H1 (cell line): ENCODE data around the gene HTR6. TPM values are rescaled to one million over a fixed set of nuclear protein-coding genes. Genes with fewer than 3 reads are reported as not detected.

ENCODE experiments used
- CTCF ChIA-PET: fragments of 300-600 bp; sonication (Branson Sonifier 250); formaldehyde crosslinking; loops from one replicate; lab custom pipeline; 2021; ENCODE audit not compliant: partially characterized antibody; lab: Charles Lee
- POLR2A ChIA-PET: fragments of 300-600 bp; sonication (Branson Sonifier 250); formaldehyde crosslinking; loops from one replicate; lab custom pipeline; 2021; ENCODE audit warnings: inconsistent platforms; ENCODE audit not compliant: partially characterized antibody; lab: Charles Lee
- DNase-seq, 2 experiments: peaks; one replicate each; pipeline versions ENCODE4 v3.0.0 to v3.0.0-alpha.2; 2010 to 2022; ENCODE audit warnings: low spot score in 2 of 2, low read depth in 1 of 2, mixed read lengths in 1 of 2
- FAIRE-seq: peaks from 2 replicates; lab custom pipeline; 2011; peaks lifted over from hg19 to GRCh38; lab: Jason Lieb, UNC
- H2AFZ ChIP-seq: 2 replicates; pipeline ENCODE4 v1.8.1; 2012; ENCODE audit warnings: low read length, inconsistent platforms
- H2AK5ac ChIP-seq: 2 replicates; pipeline ENCODE4 v1.6.1; 2013; ENCODE audit warnings: low read depth, low read length
- H2BK120ac ChIP-seq: replicated peaks from 2 replicates; pipeline ENCODE3; 2013; ENCODE audit warnings: low read depth, low read length, inconsistent platforms
- H2BK12ac ChIP-seq: 2 replicates; pipeline ENCODE4 v1.6.1; 2013; ENCODE audit warnings: low read depth, low read length
- H2BK15ac ChIP-seq: 2 replicates; pipeline ENCODE4 v1.6.1; 2013; ENCODE audit warnings: low read length
- H2BK20ac ChIP-seq: 2 replicates; pipeline ENCODE4 v1.6.1; 2013; ENCODE audit warnings: low read length
- H2BK5ac ChIP-seq: 2 replicates; pipeline ENCODE4 v1.6.1; 2013; ENCODE audit warnings: low read depth, low read length
- H3K14ac ChIP-seq: 2 replicates; pipeline ENCODE4 v1.6.1; 2013; ENCODE audit warnings: inconsistent platforms; ENCODE audit not compliant: insufficient read length
- H3K18ac ChIP-seq: 2 replicates; pipeline ENCODE4 v1.6.1; 2013; ENCODE audit warnings: low read length; ENCODE audit errors: extremely low read depth
- H3K23ac ChIP-seq: 2 replicates; pipeline ENCODE4 v1.6.1; 2013; ENCODE audit warnings: inconsistent platforms; ENCODE audit not compliant: insufficient read length
- H3K23me2 ChIP-seq: 2 replicates; pipeline ENCODE4 v1.6.1; 2013; ENCODE audit warnings: low read depth, low read length
- H3K27ac ChIP-seq: 2 replicates; pipeline ENCODE4 v1.6.1; 2011; ENCODE audit warnings: low read depth, low read length, inconsistent platforms
- H3K27me3 ChIP-seq, 4 experiments: replicated peaks in 1 of 4; 1 replicate in 1 of 4; 2 replicates in 3 of 4; pipeline versions ENCODE4 v1.6.1 to v1.8.1; 2011 to 2013; ENCODE audit warnings: low read length in 3 of 4, mild to moderate bottlenecking in 3 of 4, inconsistent platforms in 2 of 4, mixed read lengths in 2 of 4, moderate library complexity in 1 of 4; ENCODE audit not compliant: control insufficient read depth in 3 of 4, insufficient read depth in 3 of 4; ENCODE audit errors: extremely low read depth in 1 of 4
- H3K36me3 ChIP-seq, 4 experiments: 2 replicates each; pipeline versions ENCODE4 v1.6.1 to v1.8.1; 2011 to 2013; ENCODE audit warnings: mild to moderate bottlenecking in 4 of 4, low read length in 3 of 4, moderate library complexity in 2 of 4, control low read depth in 1 of 4, inconsistent platforms in 1 of 4; ENCODE audit not compliant: insufficient read depth in 4 of 4, control insufficient read depth in 2 of 4
- H3K4ac ChIP-seq: replicated peaks from 2 replicates; pipeline ENCODE3; 2013; ENCODE audit warnings: low read length, low read depth, mixed read lengths, inconsistent platforms; ENCODE audit not compliant: insufficient read length
- H3K4me1 ChIP-seq, 4 experiments: replicated peaks in 1 of 4; 1 replicate in 1 of 4; 2 replicates in 3 of 4; pipeline versions ENCODE4 v1.6.1 to v1.8.1; 2011 to 2013; ENCODE audit warnings: low read length in 3 of 4, inconsistent platforms in 2 of 4, mixed read lengths in 1 of 4; ENCODE audit not compliant: insufficient read depth in 4 of 4, control insufficient read depth in 3 of 4
- H3K4me2 ChIP-seq, 2 experiments: 2 replicates each; pipeline versions ENCODE4 v1.6.1 to v1.8.1; 2011 to 2013; ENCODE audit warnings: low read depth in 2 of 2, low read length in 2 of 2, control low read depth in 1 of 2, inconsistent platforms in 1 of 2, mild to moderate bottlenecking in 1 of 2; ENCODE audit not compliant: insufficient read depth in 1 of 2
- H3K4me3 ChIP-seq, 4 experiments: fragments of 200-600, 300-600 bp in 1 of 4; sonication (generic), shearing (Covaris generic), sonication (Bioruptor Twin) in 1 of 4; 2 replicates each; pipeline versions ENCODE4 v1.5.1 to v1.8.1; 2011 to 2016; ENCODE audit warnings: low read length in 4 of 4, low read depth in 3 of 4, control low read depth in 2 of 4, inconsistent platforms in 2 of 4, mild to moderate bottlenecking in 2 of 4, mixed read lengths in 1 of 4, moderate library complexity in 1 of 4; ENCODE audit not compliant: insufficient read depth in 2 of 4; ENCODE audit errors: extremely low read depth in 1 of 4
- H3K56ac ChIP-seq: replicated peaks from 2 replicates; pipeline ENCODE3; 2013; ENCODE audit warnings: low read depth, mild to moderate bottlenecking, mixed read lengths, low read length, inconsistent platforms; ENCODE audit not compliant: insufficient read length
- H3K79me1 ChIP-seq: 2 replicates; pipeline ENCODE4 v1.6.1; 2013; ENCODE audit warnings: low read depth, low read length, control low read depth
- H3K79me2 ChIP-seq, 2 experiments: 2 replicates each; pipeline versions ENCODE4 v1.6.1 to v1.8.1; 2012 to 2013; ENCODE audit warnings: low read length in 2 of 2, mild to moderate bottlenecking in 2 of 2, inconsistent platforms in 1 of 2; ENCODE audit not compliant: insufficient read depth in 2 of 2, control insufficient read depth in 1 of 2
- H3K9ac ChIP-seq, 4 experiments: replicated peaks in 1 of 4; 1 replicate in 1 of 4; 2 replicates in 3 of 4; pipeline versions ENCODE4 v1.6.1 to v1.8.1; 2011 to 2013; ENCODE audit warnings: low read depth in 3 of 4, low read length in 3 of 4, control low read depth in 2 of 4, mild to moderate bottlenecking in 2 of 4, moderate library complexity in 2 of 4, inconsistent platforms in 1 of 4; ENCODE audit errors: extremely low read depth in 1 of 4
- H3K9me3 ChIP-seq, 2 experiments: 2 replicates each; pipeline versions ENCODE4 v1.6.1 to v1.8.1; 2012 to 2013; ENCODE audit warnings: mild to moderate bottlenecking in 2 of 2, moderate library complexity in 2 of 2, control low read depth in 1 of 2, inconsistent platforms in 1 of 2, low read depth in 1 of 2, low read length in 1 of 2, mixed read lengths in 1 of 2; ENCODE audit not compliant: insufficient read depth in 2 of 2
- H4K20me1 ChIP-seq, 2 experiments: replicated peaks in 1 of 2; 2 replicates each; pipeline versions ENCODE3 to v1.8.1; 2011 to 2013; ENCODE audit warnings: inconsistent platforms in 2 of 2, low read length in 2 of 2, mild to moderate bottlenecking in 1 of 2; ENCODE audit not compliant: insufficient read depth in 2 of 2, control insufficient read depth in 1 of 2
- H4K5ac ChIP-seq: 2 replicates; pipeline ENCODE4 v1.6.1; 2013; ENCODE audit warnings: low read length, low read depth, mixed read lengths, inconsistent platforms; ENCODE audit not compliant: insufficient read length
- H4K8ac ChIP-seq: 2 replicates; pipeline ENCODE4 v1.8.0; 2013; ENCODE audit warnings: mild to moderate bottlenecking, moderate library complexity, low read length, inconsistent platforms; ENCODE audit not compliant: insufficient read depth; ENCODE audit errors: extremely low read depth
- H4K91ac ChIP-seq: replicated peaks from 2 replicates; pipeline ENCODE3; 2013; ENCODE audit warnings: low read length, mixed read lengths, inconsistent platforms; ENCODE audit not compliant: insufficient read length
- CBX5 ChIP-seq: fragments of 300-800, 300-1000 bp; sonication (generic); IDR thresholded peaks from 2 replicates; pipeline ENCODE4 v1.7.1; 2016; ENCODE audit warnings: antibody characterized with exemption, low read length, low read depth
- CBX8 ChIP-seq: fragments of 300-800, 300-1000 bp; sonication (generic); IDR thresholded peaks from 2 replicates; pipeline ENCODE4 v1.7.1; 2016; ENCODE audit warnings: low read depth, low read length, borderline replicate concordance
- FOSL1 ChIP-seq: IDR thresholded peaks from 2 replicates; pipeline ENCODE4 v1.6.1; 2011; ENCODE audit warnings: mild to moderate bottlenecking, low read depth, low read length, moderate library complexity; ENCODE audit not compliant: insufficient read depth
- GTF2F1 ChIP-seq: IDR thresholded peaks from 2 replicates; pipeline ENCODE4 v1.6.1; 2012; ENCODE audit warnings: low read depth, low read length, improper control_type of control experiment, borderline replicate concordance
- HDAC6 ChIP-seq: IDR thresholded peaks from one replicate; pipeline ENCODE4 v1.7.1; 2012; ENCODE audit warnings: low read depth, mild to moderate bottlenecking, inconsistent platforms, low read length, moderate library complexity
- KDM5A ChIP-seq: fragments of 200-600 bp; IDR thresholded peaks from 2 replicates; pipeline ENCODE4 v1.7.1; 2012; ENCODE audit warnings: mild to moderate bottlenecking, low read length, inconsistent platforms, mixed read lengths
- PHF8 ChIP-seq: fragments of 200-600 bp; sonication (generic); conservative IDR thresholded peaks from 2 replicates; pipeline ENCODE4 v1.7.1; 2012; ENCODE audit warnings: low read depth, mild to moderate bottlenecking, inconsistent platforms, low read length, moderate library complexity
- POLR2AphosphoS5 ChIP-seq: IDR thresholded peaks from 2 replicates; pipeline ENCODE4 v1.6.1; 2011; ENCODE audit warnings: low read depth, low read length
- TAF7 ChIP-seq: optimal IDR thresholded peaks from 2 replicates; pipeline ENCODE3; 2011; ENCODE audit warnings: low read depth, mild to moderate bottlenecking, inconsistent platforms, low read length, moderate library complexity, borderline replicate concordance
- TBP ChIP-seq: IDR thresholded peaks from 2 replicates; pipeline ENCODE4 v1.6.1; 2011; ENCODE audit warnings: low read depth, low read length, improper control_type of control experiment
- TCF12 ChIP-seq: IDR thresholded peaks from 2 replicates; pipeline ENCODE4 v1.6.1; 2011; ENCODE audit warnings: low read depth, mild to moderate bottlenecking, low read length
- YY1 ChIP-seq: IDR thresholded peaks from 2 replicates; pipeline ENCODE4 v1.6.1; 2011; ENCODE audit warnings: low read depth, mild to moderate bottlenecking, low read length
- WGBS, 2 experiments: shearing (Covaris generic) in 1 of 2; methylation state at CpG; one replicate each; pipeline versions ENCODE4 v1.1.6 to v1.1.7; 2013 to 2015; ENCODE audit warnings: low lambda C conversion rate in 2 of 2, mixed read lengths in 2 of 2, inconsistent platforms in 1 of 2, low coverage in 1 of 2, missing lambda C conversion rate in 1 of 2; ENCODE audit not compliant: insufficient replicate concordance in 2 of 2, insufficient coverage in 1 of 2, insufficient read length in 1 of 2; ENCODE audit errors: extremely low coverage in 1 of 2, missing lambda C conversion rate in 1 of 2; 5-methylcytosine and 5-hydroxymethylcytosine counted together
- polyA plus RNA-seq, 7 experiments: library from polyadenylated mRNA; depleted of rRNA in 3 of 7; stranded (reverse) in 5 of 7; unstranded in 2 of 7; fragments of >200 nt in 5 of 7; fragments of 200-250 nt in 2 of 7; gene quantifications; 1 replicate in 5 of 7; 2 replicates in 1 of 7; 4 replicates in 1 of 7; pipeline versions ENCODE4 v1.2.1 to v1.2.3, GENCODE V29; 2011 to 2013; ENCODE audit warnings: missing spikeins in 2 of 7, mixed read lengths in 2 of 7
- total RNA-seq: library from RNA; stranded (reverse); fragmentation: NEBNext Ultra II Directional; extraction: Animal tissue kit (Norgen Biotek cat#: 25700); gene quantifications from 2 replicates; pipeline ENCODE4 v1.2.1, GENCODE V29; 2021
- TF ChIP-seq, protein P1 (sequence below): IDR thresholded peaks from 2 replicates; pipeline ENCODE4 v1.6.1; 2012; ENCODE audit warnings: low read length, inconsistent platforms

Gene HTR6
- total and polyA plus RNA-seq, 2 of the 8 experiments (the other 6 are each of a cell fraction or from before 2014, with no cell fraction given): 0.76 to 0.95 TPM

- no peak overlapping the region for H4K5ac ChIP-seq
- H3K9ac ChIP-seq: no peak overlapping the region
- no peaks in the 10 kb centered on the region for H3K36me3 ChIP-seq
- no peak overlapping the region for H2BK15ac ChIP-seq
- H3K4me2 ChIP-seq: no peak overlapping the region
- no peak overlapping the region for H3K14ac ChIP-seq
- H2BK120ac ChIP-seq: no peak overlapping the region
- DNase-seq (no peak), FAIRE-seq (no peak)
- H3K23me2 ChIP-seq: no peaks in the 10 kb centered on the region
- H2BK5ac ChIP-seq: no peak overlapping the region
- H3K56ac ChIP-seq: no peak overlapping the region
- no peaks in the 10 kb centered on the region for H4K20me1 ChIP-seq
- H3K18ac ChIP-seq: no peak overlapping the region
- H3K4ac ChIP-seq: no peak overlapping the region
- POLR2A ChIA-PET: no interaction called here
- H3K79me1 ChIP-seq: no peaks in the 10 kb centered on the region
- H3K9me3 ChIP-seq: no peaks in the 10 kb centered on the region
- no peak overlapping the region for H2AFZ ChIP-seq
- peaks cover 0 to 6% (median 2%) of the 10 kb centered on the region in 4 experiments; a peak in 3 of 7 replicates for H3K4me1 ChIP-seq
- no peak overlapping the region for H2AK5ac ChIP-seq
- no peak overlapping the region for H4K91ac ChIP-seq
- no peak overlapping the region for H2BK20ac ChIP-seq
- no peak overlapping the region for H3K4me3 ChIP-seq
- H3K27me3 ChIP-seq: no peaks in the 10 kb centered on the region
- H2BK12ac ChIP-seq: no peak overlapping the region
- H4K8ac ChIP-seq: no peak overlapping the region
- H3K23ac ChIP-seq: no peak overlapping the region
- H3K79me2 ChIP-seq: no peaks in the 10 kb centered on the region
- H3K27ac ChIP-seq: no peak overlapping the region
- CTCF ChIA-PET: interaction anchor here (2.3 to 3.3 kb wide), 2 partner anchors 16 to 59 kb away, joined by 8 to 12 read pairs; no protein-coding TSS in a partner anchor
- WGBS, 2 experiments: 61% methylated on average over 4 of the region's 4 CpGs; no CpG with 5 or more reads in 1 of the 2 experiments
- TF ChIP-seq TAF7 (no peak), HDAC6 (no peak), PHF8 (no peak), FOSL1 (no peak), TBP (no peak), CBX5 (no peak), CBX8 (no peak), KDM5A (no peak), TCF12 (no peak), POLR2AphosphoS5 (no peak), YY1 (no peak), GTF2F1 (no peak)
- TF ChIP-seq, protein P1, sequence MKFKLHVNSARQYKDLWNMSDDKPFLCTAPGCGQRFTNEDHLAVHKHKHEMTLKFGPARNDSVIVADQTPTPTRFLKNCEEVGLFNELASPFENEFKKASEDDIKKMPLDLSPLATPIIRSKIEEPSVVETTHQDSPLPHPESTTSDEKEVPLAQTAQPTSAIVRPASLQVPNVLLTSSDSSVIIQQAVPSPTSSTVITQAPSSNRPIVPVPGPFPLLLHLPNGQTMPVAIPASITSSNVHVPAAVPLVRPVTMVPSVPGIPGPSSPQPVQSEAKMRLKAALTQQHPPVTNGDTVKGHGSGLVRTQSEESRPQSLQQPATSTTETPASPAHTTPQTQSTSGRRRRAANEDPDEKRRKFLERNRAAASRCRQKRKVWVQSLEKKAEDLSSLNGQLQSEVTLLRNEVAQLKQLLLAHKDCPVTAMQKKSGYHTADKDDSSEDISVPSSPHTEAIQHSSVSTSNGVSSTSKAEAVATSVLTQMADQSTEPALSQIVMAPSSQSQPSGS: no peak
These were observed 56.3 kb downstream of the HTR6 start for GRCh38 chr1:19720973-19721372.
